Loucy (cell line): Measurements from ENCODE around the gene SEMA5B.

Source experiments
- EZH2phosphoT487 ChIP-seq: fragments of 200-600 bp; IDR thresholded peaks from 2 replicates; pipeline ENCODE4 v1.6.1; 2018; ENCODE audit warnings: antibody characterized with exemption, mild to moderate bottlenecking, moderate library complexity, borderline replicate concordance
- TF ChIP-seq, protein P1 (sequence below): fragments of 200-600 bp; sonication (generic); conservative IDR thresholded peaks from 2 replicates; pipeline ENCODE4 v1.5.1; 2014; ENCODE audit warnings: mild to moderate bottlenecking, antibody characterized with exemption, low read length

DNA sequence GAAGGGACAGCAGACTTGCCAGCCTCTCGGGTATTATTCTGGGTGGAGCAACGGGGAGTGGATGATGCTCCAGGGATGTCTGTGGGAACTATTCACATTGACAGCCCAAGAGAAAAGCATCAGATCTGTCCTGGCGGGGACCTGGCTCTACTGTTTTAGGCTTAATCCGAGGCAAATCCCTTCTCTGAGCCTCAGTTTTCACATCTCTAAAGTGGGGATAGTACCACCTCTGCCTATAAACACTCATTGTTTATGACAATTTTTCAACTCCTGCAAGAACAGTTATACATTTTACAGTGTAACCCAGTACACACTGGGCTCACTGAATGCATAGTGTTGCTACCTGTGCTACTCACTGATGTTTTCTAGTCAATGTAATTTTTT is 48.5 kb upstream of the SEMA5B start:
- TF ChIP-seq, protein P1, sequence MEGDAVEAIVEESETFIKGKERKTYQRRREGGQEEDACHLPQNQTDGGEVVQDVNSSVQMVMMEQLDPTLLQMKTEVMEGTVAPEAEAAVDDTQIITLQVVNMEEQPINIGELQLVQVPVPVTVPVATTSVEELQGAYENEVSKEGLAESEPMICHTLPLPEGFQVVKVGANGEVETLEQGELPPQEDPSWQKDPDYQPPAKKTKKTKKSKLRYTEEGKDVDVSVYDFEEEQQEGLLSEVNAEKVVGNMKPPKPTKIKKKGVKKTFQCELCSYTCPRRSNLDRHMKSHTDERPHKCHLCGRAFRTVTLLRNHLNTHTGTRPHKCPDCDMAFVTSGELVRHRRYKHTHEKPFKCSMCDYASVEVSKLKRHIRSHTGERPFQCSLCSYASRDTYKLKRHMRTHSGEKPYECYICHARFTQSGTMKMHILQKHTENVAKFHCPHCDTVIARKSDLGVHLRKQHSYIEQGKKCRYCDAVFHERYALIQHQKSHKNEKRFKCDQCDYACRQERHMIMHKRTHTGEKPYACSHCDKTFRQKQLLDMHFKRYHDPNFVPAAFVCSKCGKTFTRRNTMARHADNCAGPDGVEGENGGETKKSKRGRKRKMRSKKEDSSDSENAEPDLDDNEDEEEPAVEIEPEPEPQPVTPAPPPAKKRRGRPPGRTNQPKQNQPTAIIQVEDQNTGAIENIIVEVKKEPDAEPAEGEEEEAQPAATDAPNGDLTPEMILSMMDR: no peak
- TF ChIP-seq EZH2phosphoT487: no peak
